HEK293T (cell line): Measurements from ENCODE around the gene MTHFR.

Experiments
- ELF4 ChIP-seq: fragments of 450-650 bp; IDR thresholded peaks from 2 replicates; pipeline ENCODE4 v1.6.1; 2017; ENCODE audit warnings: antibody characterized with exemption
- SUZ12 ChIP-seq: fragments of 450-650 bp; IDR thresholded peaks from 2 replicates; pipeline ENCODE4 v1.6.1; 2016; ENCODE audit warnings: mild to moderate bottlenecking

- TF ChIP-seq SUZ12 = no peak
- no peak for TF ChIP-seq ELF4
These were observed 10.4 kb downstream of the MTHFR start for GRCh38 chr1:11795238-11795890.
